Choroid plexus epithelial cell (primary cell): ENCODE measurements around the gene WASF1.
A peak's percentile ranks its signal among the peaks of the same experiment; 100 is the strongest.

Source experiments
- DNase-seq: peaks from one replicate; pipeline ENCODE4 v3.0.0-alpha.2; 2010; ENCODE audit warnings: low read depth
- H3K4me3 ChIP-seq: 2 replicates; pipeline ENCODE4 v1.5.1; 2011; ENCODE audit warnings: low read depth, mild to moderate bottlenecking, control low read depth, low read length, moderate library complexity
- CTCF ChIP-seq: conservative IDR thresholded peaks from 2 replicates; pipeline ENCODE4 v1.5.1; 2011; ENCODE audit warnings: low read depth, mild to moderate bottlenecking, control low read depth, inconsistent platforms, low read length, moderate library complexity

Gene WASF1

GRCh38 chr6:110054664-110055386 is 124.6 kb downstream of the WASF1 start:
- no peak overlapping the region for H3K4me3 ChIP-seq
- no peak for TF ChIP-seq CTCF
- no peak for DNase-seq

DNA sequence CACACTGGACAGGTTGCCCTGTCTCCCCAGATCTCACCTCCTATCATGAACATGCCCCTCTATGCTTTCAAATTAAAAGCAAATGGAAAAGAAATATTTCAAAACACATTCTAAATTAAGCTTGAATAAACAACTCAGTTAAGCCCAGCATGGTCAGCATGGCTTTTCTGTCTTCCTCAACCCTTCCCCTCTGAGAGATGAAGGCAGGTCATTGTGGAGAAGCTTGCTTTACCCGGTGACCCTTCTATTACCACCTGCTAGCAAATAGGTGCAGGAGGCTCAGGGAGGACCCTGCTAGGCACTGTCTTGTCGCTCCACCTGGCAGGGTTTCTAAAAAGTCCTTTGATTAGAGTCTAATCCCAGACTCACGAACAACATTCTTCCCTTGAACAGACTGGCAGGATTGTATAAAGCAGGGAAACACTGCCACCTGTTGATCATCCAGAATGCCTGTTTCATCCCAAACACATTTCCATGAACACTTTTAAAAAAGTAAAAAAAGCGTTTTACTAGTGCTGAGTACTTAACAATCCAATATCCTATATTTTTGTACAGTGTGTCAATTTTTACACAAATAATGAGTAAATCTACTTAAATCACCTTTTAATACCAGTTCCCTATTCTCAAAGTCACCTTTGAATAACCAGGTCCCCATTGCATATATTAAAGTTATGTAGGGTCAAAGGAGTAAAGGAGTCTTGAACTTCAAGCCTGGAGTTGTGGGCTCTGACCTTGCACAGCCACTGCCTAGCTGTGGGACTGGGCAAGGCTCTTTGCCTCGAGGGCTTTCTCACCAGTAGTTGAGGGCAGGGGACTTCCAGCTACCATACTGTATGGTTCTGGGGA is 125.9 kb downstream of the WASF1 start:
- DNase-seq = peak; percentile 81
- H3K4me3 ChIP-seq = no peak overlapping the region
- TF ChIP-seq CTCF = peak; percentile 81

GRCh38 chr6:110050440-110050813 is 129.0 kb downstream of the WASF1 start:
- no peak for DNase-seq
- H3K4me3 ChIP-seq = no peak overlapping the region
- TF ChIP-seq CTCF = no peak
